GM21529 (cell line): ENCODE data around the gene CFAP61.
"Not testable (repeated sequence)": the region's sequence is repeated elsewhere in the genome, so short reads cannot be mapped to it uniquely, and the experiment has no call there.

Experiments
- ATAC-seq: cut with Tn5 transposase; IDR thresholded peaks from one replicate; pipeline ENCODE4 v1.9.1; 2021; ENCODE audit not compliant: unreplicated experiment

CFAP61 gene

DNA sequence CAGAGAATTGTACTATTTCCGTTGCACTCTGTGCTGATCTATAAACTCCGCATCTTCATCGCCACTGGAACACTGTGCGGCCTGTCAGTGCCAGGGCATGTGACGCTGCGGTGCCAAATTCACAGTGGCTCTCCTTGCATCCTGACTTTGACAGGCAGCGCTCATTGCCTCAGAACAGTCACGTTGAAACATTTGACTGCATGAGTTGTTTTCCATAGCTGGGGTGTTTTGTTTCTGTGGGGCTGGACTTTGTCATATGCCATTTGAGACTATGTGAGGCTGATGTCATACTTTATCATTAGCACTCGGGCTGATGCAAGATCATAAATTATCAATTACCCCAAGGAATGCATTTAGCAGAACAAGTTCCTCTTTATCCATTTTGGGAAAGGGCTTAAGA is 32.7 kb downstream of the CFAP61 start:
- ATAC-seq: no peak

DNA sequence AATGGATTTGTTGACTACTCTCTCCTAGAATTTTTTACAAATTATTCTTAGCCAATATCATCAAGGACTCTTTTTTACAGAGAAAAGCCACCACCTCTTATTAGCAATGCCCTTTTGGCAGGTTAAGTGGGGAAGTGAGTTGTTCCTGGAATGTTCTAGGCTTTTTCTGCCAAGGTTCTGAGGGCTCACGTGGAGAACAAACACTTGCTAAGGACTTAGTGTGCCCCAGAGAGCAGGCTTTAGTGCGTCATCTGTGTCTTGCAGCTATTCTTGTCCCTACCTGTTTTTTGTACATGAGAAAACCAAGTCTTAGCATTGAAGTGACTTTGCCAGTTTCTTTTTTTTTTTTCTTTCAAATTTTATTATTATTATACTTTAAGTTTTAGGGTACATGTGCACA is 33.5 kb downstream of the CFAP61 start:
- no peak for ATAC-seq

DNA sequence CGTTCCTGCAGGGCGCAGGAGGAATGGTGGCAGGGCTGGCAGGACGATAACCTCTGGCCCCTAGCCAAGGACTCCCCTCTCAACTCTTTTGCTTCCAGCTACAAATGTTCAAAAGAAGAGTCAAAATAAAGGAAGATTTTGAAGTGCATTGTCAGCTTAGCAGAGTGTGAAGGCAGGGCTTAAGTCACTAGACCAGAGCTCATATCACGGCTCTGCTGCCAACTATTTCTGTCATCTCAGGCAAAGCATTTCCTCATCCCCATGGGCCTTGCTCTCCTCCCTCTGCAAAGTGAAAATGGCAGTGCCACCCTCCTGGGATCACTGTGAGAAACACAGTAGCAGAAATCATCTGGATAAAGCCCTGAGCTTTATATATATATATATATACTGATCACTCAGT is 36.7 kb downstream of the CFAP61 start:
- no peak for ATAC-seq

DNA sequence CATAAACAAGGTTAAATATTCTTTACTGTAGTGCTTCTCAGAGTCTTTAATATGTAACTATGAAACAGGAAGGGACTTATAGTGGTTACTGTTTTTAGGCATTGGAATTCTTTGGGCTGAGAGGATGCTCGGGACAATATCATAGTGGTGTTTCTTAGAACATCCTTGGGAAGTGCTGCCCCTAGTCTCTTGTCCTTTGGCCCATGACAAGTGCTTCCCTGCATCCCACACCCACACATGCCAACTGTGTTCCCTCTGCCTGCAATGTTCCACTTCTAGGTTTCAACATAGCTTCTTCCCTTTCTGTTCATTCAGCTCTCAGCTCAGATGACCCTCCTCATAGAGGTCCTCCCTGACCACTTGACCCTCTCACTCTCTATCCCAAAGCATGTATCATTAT is 37.6 kb downstream of the CFAP61 start:
- no peak for ATAC-seq

DNA sequence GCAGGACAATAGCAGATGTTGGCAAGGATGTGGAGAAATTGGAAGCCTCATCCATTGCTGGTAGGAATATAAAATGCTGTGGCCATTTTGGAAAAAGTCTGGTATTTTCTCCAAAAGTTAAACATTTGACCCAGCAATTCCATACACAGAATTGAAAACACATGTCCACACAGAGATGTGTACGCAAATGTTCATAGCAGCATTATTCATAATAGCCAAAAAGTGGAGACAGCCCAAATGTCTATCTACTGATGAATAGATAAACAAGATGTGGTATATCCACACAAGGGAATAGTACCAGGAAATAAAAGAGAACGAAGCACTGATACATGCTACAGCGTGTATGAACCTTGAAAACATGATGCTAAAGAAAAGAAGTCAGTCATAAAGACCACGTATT is 40.5 kb downstream of the CFAP61 start:
- ATAC-seq: no peak

DNA sequence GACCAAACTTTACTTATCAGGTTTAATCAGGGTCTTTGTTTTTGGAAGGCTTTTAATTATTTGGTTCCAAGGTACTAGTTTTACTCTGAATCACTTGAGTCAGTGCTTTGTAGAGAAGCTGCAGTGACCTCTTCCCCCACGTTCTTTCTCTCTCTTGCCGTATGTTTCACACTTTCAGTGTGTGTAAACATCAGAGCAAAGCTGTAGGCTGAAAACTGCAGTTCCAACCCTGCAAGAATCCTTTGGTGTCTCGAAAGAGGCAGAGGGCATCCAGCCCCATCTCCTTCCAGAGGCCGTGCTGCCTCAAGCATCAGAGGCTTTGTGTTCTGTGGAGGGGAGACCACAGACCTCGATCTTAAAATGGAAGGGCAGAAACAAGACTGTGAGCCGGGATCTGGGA is 42.1 kb downstream of the CFAP61 start:
- no peak for ATAC-seq

DNA sequence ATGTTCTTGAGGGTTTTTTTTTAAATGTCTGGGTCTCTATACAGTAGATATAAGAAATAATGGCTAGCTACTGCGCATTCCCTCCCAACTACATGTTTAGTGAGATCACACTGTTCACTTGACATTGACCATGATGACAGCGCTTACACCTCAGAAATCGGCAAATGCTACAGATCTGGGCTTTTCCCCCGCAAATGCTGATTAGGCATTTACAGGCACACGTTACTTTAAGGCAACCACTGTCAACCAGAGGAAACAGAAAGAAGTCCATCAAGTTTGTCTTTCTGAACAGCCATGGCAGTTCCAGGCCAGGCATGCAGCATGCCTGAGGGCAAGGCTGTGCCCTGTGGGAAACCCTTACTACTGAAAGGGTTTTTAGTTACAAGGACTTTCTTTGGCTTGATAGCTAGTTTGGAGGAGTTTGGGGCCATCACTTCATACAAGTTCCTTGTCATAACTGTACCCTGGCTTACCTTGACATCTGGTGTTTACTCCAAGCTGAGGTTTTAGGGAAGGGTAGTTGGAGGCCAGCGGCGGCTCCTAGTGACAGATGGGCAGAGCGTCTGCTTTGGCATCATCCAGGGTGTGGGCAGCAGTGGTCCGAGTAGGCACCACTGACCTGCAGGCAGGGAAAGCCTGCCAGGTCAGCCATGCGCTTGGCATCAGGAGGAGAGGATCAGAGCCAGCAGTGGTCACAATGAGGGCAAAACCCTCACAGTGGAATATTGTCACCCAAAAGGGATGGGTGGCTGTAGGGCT is 43.0 kb downstream of the CFAP61 start:
- ATAC-seq: no peak

DNA sequence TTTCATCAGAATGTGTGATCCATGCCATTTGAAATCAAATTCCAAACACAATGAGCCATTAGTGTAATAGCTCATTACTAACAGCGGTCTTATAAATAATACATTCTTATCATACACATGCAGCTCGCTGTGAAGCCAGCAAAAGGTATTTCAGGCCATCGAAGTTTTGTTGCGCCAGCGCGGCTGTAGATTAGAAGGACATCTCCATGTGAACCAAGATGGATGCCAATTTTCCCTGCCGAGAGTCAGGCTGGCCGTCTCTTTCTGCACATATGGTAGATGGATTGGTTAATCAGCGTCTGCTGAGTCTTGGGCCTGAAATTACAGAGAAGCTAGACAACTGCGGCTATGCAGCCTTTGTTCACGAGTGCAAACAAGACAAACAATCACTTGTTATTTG is 44.1 kb downstream of the CFAP61 start:
- no peak for ATAC-seq

DNA sequence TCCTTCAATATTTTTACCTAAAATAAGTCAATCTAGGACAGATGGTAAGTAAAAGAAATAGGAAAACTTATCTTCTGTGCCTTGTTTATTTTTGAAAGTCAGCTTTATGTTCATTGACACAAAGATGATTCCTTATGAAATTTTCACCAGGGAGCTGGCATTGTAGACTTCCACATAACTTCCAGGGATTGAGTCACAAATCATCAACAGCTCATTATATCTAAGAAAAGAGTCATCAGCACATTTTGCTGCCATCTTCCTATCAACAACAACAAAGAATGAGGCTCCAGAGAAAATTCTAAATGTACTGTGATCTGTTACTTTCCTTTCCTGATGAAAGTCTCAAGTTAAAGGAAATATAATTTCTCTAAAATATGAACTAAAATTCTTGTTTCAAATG is 48.5 kb downstream of the CFAP61 start:
- ATAC-seq: no peak

DNA sequence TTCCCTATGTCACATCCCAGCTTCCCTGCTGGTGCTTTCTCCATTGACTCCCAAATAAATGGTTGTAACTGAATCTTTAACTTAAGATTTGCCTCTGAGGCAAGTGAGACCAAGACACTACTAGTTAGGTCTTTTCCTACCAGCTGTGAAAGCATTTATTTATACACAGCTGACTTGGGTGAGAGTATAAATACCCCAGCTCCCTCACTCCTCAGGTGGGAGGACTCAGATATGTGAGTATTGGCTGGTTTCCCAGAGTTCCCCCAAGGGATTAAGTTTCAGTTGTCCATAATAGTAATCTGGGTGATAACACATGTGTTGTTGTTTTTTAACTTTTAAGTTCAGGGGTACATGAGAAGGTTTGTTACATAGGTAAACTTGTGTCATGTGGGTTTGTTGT is 49.8 kb downstream of the CFAP61 start:
- ATAC-seq: no peak

DNA sequence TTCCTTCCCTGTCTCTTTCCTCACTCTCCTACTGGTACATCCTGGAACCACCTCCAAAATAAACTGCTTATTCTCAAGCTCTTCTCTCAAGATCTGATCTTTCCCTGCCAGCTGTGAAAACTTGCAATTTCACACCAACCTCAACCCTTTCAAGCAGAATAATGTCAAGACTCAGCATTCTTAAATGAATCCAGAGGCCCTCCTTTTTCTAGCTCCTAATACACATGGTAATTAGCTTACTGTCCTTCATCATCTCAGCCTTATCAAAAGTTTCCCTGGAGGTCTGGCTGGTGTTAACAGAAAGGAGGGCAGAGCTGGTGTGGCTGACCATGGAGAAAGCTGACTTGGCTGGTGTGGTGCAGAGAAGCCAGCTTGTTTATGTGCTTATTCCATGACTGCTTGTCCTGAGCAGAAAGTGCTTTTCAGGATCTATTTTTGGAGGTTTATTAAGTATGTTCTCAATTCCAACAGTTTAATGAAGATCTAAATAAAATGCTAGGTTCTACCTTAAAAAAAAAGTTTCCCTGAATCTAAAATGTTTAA is 50.5 kb downstream of the CFAP61 start:
- no peak for ATAC-seq

DNA sequence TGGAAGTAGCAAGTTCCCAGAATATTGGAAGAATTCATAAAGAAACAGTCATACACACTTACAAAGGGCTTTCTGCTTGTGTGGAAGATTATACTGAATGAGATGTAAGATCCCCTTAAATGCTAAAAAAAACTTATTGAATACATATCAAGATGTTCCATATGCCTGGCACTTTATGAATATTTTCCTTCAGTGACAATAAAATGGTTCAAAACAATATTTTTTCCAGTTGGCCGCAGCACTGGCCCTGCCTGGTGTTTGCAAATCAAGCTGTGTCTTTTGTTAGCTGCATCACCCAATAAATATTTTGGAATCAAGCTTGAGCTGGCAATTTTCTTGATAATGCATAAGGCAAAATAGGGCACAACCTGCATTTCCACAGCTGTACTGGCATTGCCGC is 51.2 kb downstream of the CFAP61 start:
- no peak for ATAC-seq

DNA sequence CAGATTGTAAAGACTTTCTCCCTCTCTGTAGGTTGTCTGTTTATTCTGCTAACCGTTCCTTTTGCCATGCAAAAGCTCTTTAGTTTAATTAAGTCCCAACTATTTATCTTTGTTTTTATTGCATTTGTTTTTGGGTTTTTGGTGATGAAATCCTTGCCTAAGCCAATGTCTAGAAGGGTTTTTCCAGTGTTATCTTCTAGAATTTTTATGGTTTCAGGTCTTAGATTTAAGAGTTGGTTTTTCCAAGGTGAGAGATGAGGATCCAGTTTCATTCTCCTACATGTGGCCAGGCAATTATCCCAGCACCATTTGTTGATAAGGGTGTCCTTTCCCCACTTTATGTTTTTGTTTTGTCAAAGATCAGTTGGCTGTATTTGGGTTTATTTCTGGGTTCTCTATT is 70.9 kb downstream of the CFAP61 start:
- not testable (repeated sequence) for ATAC-seq

DNA sequence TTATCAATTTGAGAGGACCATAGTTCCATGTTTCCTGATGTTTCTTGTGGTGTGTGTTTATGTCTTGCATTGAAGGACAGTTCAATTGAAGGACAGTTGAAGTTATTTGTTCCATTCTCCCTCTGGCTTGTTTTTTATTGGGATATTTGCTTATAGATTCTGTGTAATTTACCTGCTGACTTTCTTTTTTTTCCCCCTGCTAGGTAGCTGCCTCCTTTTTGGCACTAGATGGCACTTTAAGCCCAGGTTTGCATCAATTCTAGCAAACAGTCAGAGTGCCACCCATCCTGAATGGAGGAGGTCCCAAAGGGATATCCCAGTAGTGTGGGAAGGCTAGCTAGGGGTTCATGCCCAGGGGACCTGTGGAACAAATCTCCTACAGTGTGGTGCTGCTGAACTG is 78.1 kb downstream of the CFAP61 start:
- no peak for ATAC-seq

DNA sequence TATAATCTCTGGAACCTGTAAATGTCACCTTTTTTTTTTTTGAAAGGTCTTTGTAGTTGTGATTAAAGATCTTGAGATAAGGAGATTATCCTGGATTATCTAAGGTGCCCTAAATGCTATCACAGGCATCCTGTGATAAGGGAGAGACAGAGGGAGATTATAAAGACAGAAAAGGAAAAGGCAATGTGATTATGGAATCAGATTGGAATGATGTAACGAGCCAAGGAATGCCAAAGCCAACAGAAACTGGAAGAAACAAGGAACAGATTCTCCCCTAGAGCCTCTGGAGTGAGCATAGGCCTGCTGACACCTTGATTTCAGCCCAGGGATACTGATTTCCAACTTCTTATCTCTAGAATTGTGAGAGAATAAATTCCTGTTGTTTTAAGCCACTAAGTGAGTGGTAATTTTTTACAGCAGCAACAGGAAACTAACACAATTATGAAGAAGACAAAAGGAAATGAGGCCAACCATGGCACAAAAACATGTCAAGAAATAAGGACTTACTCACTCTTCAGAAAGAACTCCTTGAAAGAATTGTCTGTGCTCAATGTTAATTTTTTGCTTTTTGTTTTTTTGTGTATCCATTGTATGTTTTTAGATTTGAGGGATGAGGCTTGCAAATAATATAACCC is 82.7 kb downstream of the CFAP61 start:
- no peak for ATAC-seq

DNA sequence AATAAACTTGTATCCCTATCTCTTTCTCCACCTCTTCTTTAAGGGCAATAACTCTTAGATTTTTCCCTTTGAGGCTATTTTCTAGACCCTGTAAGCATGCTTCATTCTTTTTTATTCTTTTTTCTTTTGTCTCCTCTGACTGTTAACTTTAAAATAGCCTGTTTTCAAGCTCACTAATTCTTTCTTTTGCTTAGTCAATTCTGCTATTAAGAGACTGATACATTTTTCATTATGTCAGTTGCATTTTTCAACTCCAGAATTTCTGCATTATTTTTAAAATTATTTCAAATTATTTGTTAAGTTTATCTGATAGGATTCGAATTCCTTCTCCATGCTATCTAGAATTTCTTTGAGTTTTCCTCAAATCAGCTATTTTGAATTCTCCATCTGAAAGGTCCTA is 84.0 kb downstream of the CFAP61 start:
- no peak for ATAC-seq

DNA sequence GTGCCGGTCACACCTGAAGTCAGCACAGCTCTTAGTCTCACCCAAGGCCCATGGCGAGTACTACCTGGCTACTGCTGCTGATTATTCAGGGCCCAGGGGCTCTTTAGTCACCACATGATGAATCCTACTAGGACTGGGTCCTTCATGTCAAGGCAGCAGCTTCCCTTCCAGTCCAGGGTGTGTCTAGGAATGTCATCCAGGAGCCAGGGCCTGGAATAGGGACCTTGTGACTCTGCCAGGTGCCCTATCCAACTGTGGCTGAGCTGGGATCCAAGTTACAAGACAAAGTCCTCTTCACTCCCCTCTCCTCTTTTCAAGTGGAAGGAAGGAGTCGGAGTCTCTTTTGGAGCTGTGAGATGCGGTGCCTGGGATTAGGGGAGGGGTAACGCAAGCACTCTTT is 85.5 kb downstream of the CFAP61 start:
- no peak for ATAC-seq

DNA sequence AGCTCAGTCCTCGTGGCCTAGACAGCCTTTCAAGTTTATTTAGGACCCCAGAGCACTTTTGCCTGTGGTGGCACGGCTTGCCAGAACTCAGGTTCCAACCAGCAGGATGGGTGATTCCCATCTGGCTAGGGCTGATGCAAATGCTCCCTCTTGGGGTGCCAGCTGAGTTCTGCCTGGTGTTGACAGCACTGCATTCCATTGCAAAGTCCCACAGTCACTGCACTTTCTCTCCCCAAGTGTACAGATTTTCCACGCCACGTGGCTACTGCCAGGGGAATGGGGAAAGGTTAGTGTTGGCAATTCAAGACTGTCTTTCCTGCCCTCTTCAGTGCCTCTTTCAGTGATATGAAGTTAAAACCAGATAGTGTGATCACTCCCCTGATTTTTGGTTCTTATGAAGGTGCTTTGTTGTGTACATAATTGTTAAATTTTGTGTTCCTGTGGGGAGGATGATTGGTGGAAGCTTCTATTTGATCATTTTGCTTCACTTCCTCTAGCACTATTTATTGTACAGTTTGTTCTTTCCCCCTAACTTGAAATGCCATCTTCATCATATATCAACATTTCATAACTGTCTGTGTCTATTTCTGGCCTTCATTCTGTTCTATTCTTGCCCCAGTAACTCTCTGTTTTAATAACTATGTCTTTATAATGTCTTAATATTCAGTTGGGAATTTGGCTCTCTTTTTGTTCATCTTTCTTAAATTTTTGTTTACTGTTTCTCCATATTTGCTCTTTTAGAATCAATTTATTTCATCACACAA is 86.2 kb downstream of the CFAP61 start:
- no peak for ATAC-seq

DNA sequence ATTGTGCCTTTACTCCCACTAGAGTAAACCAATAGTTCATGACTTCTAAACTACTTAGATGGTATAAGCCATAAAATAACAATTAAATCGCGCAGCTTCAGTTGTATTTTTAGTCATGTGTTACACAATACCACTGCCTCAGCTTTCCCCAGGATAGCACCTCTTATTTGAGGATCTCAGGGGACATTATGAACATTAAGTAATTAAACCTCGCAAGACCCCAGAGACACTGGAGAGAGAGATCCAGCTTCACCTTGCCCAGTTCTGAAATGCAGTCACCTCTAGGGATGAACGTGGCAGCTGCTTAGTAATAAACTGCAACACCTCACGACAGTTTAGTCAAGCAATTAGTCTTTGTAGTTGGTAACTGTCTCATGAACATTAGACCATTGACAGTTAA is 87.1 kb downstream of the CFAP61 start:
- no peak for ATAC-seq

DNA sequence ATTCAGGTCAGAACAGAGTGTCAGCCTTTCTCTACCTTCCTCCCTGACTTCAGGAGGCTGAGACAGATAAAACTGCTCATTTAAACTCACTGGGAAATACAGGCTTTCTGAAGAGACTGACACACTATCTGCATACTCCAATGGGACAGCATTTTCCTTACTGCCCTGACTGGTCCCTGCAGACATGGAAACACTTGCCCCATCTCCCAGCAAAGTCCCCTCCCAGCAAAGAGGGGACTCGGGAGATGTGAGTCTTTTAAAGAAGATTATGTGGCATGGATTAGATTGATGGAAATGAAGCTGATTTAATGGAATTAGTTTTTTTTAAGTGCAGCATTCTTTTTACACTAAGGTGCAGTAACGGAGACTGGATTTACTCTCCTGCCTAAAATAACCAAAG is 90.8 kb downstream of the CFAP61 start:
- ATAC-seq: no peak

DNA sequence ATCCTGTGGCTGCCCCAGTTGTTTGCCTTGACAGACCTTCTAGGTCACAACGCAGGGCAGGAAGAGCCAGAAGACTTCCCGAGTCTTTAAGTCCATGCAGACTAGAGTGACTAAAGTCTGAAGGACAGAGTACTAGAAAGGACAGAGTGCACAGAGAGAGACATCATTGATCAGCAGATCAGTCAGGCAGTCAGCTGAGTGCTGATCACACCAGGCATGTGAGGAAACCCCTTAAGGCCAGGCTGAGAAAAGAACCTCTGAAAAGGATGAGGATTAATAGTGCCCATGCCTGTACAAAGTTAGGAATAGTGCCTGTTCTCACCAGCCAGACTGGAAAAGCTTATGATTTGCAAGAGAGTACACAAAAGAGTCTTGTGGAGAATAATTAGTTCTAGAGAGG is 91.3 kb downstream of the CFAP61 start:
- no peak for ATAC-seq

DNA sequence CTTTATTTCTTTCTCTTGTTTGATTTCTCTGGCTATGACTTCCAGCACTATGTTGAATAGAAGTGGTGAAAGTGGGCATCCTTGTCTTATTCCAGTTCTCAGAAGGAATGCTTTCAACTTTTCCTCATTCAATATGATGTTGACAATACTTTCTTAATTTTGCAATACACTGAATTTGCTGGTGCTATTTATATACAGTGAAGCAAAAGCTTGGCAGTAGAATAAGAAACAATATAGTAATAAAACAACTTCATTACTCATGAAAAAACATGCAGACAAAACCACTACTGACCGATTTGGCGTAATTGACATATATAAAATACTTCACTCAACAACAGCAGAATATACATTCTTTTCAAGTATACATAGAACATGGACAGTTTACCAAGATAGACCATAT is 96.4 kb downstream of the CFAP61 start:
- ATAC-seq: no peak
